ENCODE results near the gene LRRC4C. TPM values are rescaled to one million over a fixed set of nuclear protein-coding genes. Genes with fewer than 3 reads are reported as not detected.

The LRRC4C gene
- total RNA-seq, 1 donor from 2014 or later, result not detected

GRCh38 chr11:40294741-40295140 lies 1164.7 kb downstream of the LRRC4C start:
- DNase-seq (ENCODE audit: low read depth, low spot score), result no peak

- DNase-seq (ENCODE audit: low read depth, low spot score), result no peak
Measured at GRCh38 chr11:40294349-40294735, 1165.1 kb downstream of the LRRC4C start.

- peak; percentile 40 for DNase-seq (ENCODE audit: low read depth, low spot score)
Measured at GRCh38 chr11:40293655-40294348, 1165.7 kb downstream of the LRRC4C start.

- no peak for DNase-seq (ENCODE audit: low read depth, low spot score)
Measured at GRCh38 chr11:40292721-40293508, 1166.5 kb downstream of the LRRC4C start.

- DNase-seq (ENCODE audit: low read depth, low spot score), result no peak
Measured at GRCh38 chr11:40291741-40292140, 1167.7 kb downstream of the LRRC4C start.

- DNase-seq (ENCODE audit: low read depth, low spot score), result no peak
Measured at GRCh38 chr11:40291329-40291728, 1168.1 kb downstream of the LRRC4C start.

GRCh38 chr11:40290171-40290631 lies 1169.3 kb downstream of the LRRC4C start:
- DNase-seq (ENCODE audit: low read depth, low spot score), result no peak

- no peak for DNase-seq (ENCODE audit: low read depth, low spot score)
Measured at GRCh38 chr11:40289370-40289769, 1170.1 kb downstream of the LRRC4C start.

GRCh38 chr11:40287916-40288803 lies 1171.3 kb downstream of the LRRC4C start:
- DNase-seq (ENCODE audit: low read depth, low spot score), result no peak

- no peak for DNase-seq (ENCODE audit: low read depth, low spot score)
Measured at GRCh38 chr11:40286137-40286536, 1173.3 kb downstream of the LRRC4C start.

GRCh38 chr11:40285558-40285957 lies 1173.9 kb downstream of the LRRC4C start:
- no peak for DNase-seq (ENCODE audit: low read depth, low spot score)

- DNase-seq (ENCODE audit: low read depth, low spot score), result no peak
Measured at GRCh38 chr11:40281052-40281580, 1178.3 kb downstream of the LRRC4C start.

GRCh38 chr11:40280159-40281051 lies 1179.0 kb downstream of the LRRC4C start:
- DNase-seq (ENCODE audit: low read depth, low spot score), result no peak

GRCh38 chr11:40276960-40277359 lies 1182.5 kb downstream of the LRRC4C start:
- DNase-seq (ENCODE audit: low read depth, low spot score), result no peak

GRCh38 chr11:40274017-40274416 lies 1185.4 kb downstream of the LRRC4C start:
- no peak for DNase-seq (ENCODE audit: low read depth, low spot score)

- DNase-seq (ENCODE audit: low read depth, low spot score), result no peak
Measured at GRCh38 chr11:40273192-40273732, 1186.2 kb downstream of the LRRC4C start.

GRCh38 chr11:40271361-40271760 lies 1188.1 kb downstream of the LRRC4C start:
- DNase-seq (ENCODE audit: low read depth, low spot score), result no peak

- DNase-seq (ENCODE audit: low read depth, low spot score), result no peak
Measured at GRCh38 chr11:40269865-40270264, 1189.6 kb downstream of the LRRC4C start.

- DNase-seq (ENCODE audit: low read depth, low spot score), result no peak
Measured at GRCh38 chr11:40268551-40268950, 1190.9 kb downstream of the LRRC4C start.

GRCh38 chr11:40255457-40255856 lies 1204.0 kb downstream of the LRRC4C start:
- no peak for DNase-seq (ENCODE audit: low read depth, low spot score)

Data from pulmonary artery endothelial cell (primary cell).